HEK293T (cell line): ENCODE measurements around the gene DHRSX.

ENCODE experiments used
- CTCF ChIA-PET: fragments of 350-600 bp; formaldehyde crosslinking; extraction: SDS; loops from one replicate; lab custom pipeline; 2021; ENCODE audit warnings: antibody characterized with exemption, inconsistent platforms; lab: Yijun Ruan, JAX
- POLR2A ChIA-PET: fragments of 350-600 bp; formaldehyde crosslinking; extraction: SDS; loops from one replicate; lab custom pipeline; 2020; ENCODE audit warnings: antibody characterized with exemption, inconsistent platforms; lab: Yijun Ruan, JAX
- DNase-seq: peaks from one replicate; pipeline ENCODE4 v3.0.0; 2012; ENCODE audit warnings: mixed read lengths; ENCODE audit errors: extremely low spot score
- ARNT ChIP-seq: fragments of 450-650 bp; IDR thresholded peaks from 2 replicates; pipeline ENCODE4 v1.6.1; 2017; ENCODE audit warnings: mild to moderate bottlenecking
- BHLHE40 ChIP-seq: fragments of 450-650 bp; IDR thresholded peaks from 2 replicates; pipeline ENCODE4 v1.6.1; 2016; ENCODE audit warnings: mild to moderate bottlenecking, moderate library complexity, borderline replicate concordance
- CTBP1 ChIP-seq: fragments of 450-650 bp; IDR thresholded peaks from 2 replicates; pipeline ENCODE4 v1.6.1; 2016; ENCODE audit warnings: borderline replicate concordance
- ELF4 ChIP-seq: fragments of 450-650 bp; IDR thresholded peaks from 2 replicates; pipeline ENCODE4 v1.6.1; 2017; ENCODE audit warnings: antibody characterized with exemption
- FOXA1 ChIP-seq: fragments of 450-650 bp; IDR thresholded peaks from 2 replicates; pipeline ENCODE4 v1.6.1; 2016; ENCODE audit warnings: mild to moderate bottlenecking
- FOXK2 ChIP-seq: fragments of 450-650 bp; IDR thresholded peaks from 2 replicates; pipeline ENCODE4 v1.6.1; 2016; ENCODE audit warnings: mild to moderate bottlenecking
- FOXM1 ChIP-seq: fragments of 450-650 bp; IDR thresholded peaks from 2 replicates; pipeline ENCODE4 v1.6.1; 2017; ENCODE audit warnings: mild to moderate bottlenecking, borderline replicate concordance
- HDGF ChIP-seq: fragments of 450-650 bp; IDR thresholded peaks from 2 replicates; pipeline ENCODE4 v1.6.1; 2017; ENCODE audit warnings: antibody characterized with exemption, borderline replicate concordance
- L3MBTL2 ChIP-seq: fragments of 450-650 bp; conservative IDR thresholded peaks from 2 replicates; pipeline ENCODE4 v1.6.1; 2016; ENCODE audit warnings: mild to moderate bottlenecking
- LEF1 ChIP-seq: fragments of 450-650 bp; IDR thresholded peaks from 2 replicates; pipeline ENCODE4 v1.6.1; 2017; ENCODE audit warnings: mild to moderate bottlenecking, borderline replicate concordance
- NFRKB ChIP-seq: fragments of 450-650 bp; IDR thresholded peaks from 2 replicates; pipeline ENCODE4 v1.6.1; 2016; ENCODE audit warnings: mild to moderate bottlenecking, moderate library complexity
- SP1 ChIP-seq: fragments of 450-650 bp; IDR thresholded peaks from 2 replicates; pipeline ENCODE4 v1.6.1; 2017
- SUZ12 ChIP-seq: fragments of 450-650 bp; IDR thresholded peaks from 2 replicates; pipeline ENCODE4 v1.6.1; 2016; ENCODE audit warnings: mild to moderate bottlenecking
- TARDBP ChIP-seq: fragments of 450-650 bp; IDR thresholded peaks from 2 replicates; pipeline ENCODE4 v1.6.1; 2016
- ZNF384 ChIP-seq: fragments of 450-650 bp; IDR thresholded peaks from 2 replicates; pipeline ENCODE4 v1.6.1; 2016
- TF ChIP-seq, protein P1 (sequence below): fragments of 450-650 bp; IDR thresholded peaks from 2 replicates; pipeline ENCODE4 v1.6.1; 2016

The DHRSX gene

DNA sequence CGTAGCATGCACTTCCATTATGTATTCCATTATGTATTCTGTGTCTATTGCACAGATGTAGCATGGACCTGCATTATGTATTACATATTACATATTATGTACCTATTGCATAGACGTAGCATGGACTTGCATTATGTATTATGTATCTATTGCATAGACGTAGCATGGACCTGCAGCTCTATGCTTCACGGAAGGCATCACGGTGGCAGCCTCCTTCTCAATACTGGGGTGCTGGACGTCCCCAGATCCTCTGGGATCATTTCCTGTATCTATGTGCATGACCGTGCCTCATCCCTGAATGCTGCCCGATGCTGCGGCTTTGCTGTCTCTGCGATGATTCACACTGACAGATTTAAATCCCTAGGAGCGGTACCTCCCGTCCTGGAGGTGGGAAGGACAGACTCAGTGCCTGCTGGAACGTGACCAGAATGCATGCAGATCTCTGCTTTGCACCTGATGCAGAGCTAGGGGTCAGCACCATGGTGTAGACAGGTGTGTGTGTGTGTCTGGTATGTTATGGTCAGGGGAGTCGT lies 317.5 kb downstream of the DHRSX start:
- ChIA-PET CTCF (no interaction called here), POLR2A (no interaction called here)
- DNase-seq: no peak
- TF ChIP-seq FOXA1 (no peak), CTBP1 (no peak), ZNF384 (no peak), NFRKB (no peak), LEF1 (no peak), SUZ12 (no peak)
- TF ChIP-seq, protein P1, sequence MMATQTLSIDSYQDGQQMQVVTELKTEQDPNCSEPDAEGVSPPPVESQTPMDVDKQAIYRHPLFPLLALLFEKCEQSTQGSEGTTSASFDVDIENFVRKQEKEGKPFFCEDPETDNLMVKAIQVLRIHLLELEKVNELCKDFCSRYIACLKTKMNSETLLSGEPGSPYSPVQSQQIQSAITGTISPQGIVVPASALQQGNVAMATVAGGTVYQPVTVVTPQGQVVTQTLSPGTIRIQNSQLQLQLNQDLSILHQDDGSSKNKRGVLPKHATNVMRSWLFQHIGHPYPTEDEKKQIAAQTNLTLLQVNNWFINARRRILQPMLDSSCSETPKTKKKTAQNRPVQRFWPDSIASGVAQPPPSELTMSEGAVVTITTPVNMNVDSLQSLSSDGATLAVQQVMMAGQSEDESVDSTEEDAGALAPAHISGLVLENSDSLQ: no peak

- no peak for DNase-seq
- CTCF ChIA-PET: no interaction called here
- TF ChIP-seq CTBP1: no peak
- no peak for TF ChIP-seq TARDBP
- TF ChIP-seq ARNT: no peak
- TF ChIP-seq HDGF: no peak
- no peak for TF ChIP-seq NFRKB
- TF ChIP-seq FOXA1: no peak
- TF ChIP-seq BHLHE40: no peak
- TF ChIP-seq ZNF384: no peak
- no peak for TF ChIP-seq FOXM1
- TF ChIP-seq LEF1: no peak
- TF ChIP-seq, protein P1: no peak
- TF ChIP-seq ELF4: no peak
- TF ChIP-seq L3MBTL2: no peak
- TF ChIP-seq FOXK2: no peak
- no peak for TF ChIP-seq SP1
- no peak for TF ChIP-seq SUZ12
- POLR2A ChIA-PET: no interaction called here
Measured at GRCh38 chrX:2177541-2177940, 323.2 kb downstream of the DHRSX start.

DNA sequence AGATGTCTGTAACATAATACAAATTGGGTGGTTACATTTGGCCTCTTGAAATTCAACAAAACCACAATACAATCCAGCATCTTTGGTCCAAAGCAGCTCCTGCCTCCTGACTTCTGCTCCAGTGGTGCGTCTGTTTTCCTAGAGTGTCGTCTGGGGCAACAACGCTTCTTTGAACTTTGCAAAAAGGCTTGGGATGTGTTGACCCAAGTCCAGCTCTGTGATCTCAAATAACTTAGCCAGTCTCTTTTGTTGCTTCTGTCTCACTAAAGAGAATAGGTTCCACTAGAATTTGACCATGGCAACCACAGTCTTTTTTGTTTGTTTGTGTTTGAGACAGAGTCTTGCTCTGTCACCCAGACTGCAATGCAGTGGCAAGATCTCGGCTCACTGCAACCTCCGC lies 324.0 kb downstream of the DHRSX start:
- ChIA-PET CTCF (no interaction called here), POLR2A (no interaction called here)

DNA sequence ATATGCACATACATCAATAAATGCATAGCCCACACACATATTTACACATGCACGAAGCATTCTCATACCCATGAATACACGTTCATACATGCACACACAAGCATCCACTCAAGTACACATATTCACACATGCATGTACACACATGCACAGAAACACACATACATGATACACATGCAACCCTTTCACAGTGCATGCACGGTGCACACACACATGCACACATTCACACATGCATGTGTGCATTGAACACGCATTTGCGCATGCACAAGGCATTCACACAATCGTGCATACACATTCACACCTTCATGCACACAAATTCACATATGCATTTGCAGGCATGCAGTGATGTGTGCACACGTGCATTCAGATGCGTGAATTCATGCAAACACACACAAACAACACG lies 324.5 kb downstream of the DHRSX start:
- no peak for TF ChIP-seq LEF1
- no peak for TF ChIP-seq NFRKB
- TF ChIP-seq SP1: no peak
- TF ChIP-seq ELF4: no peak
- TF ChIP-seq FOXK2: no peak
- TF ChIP-seq SUZ12: no peak
- TF ChIP-seq FOXM1: no peak
- no peak for TF ChIP-seq CTBP1
- no peak for TF ChIP-seq L3MBTL2
- no peak for TF ChIP-seq TARDBP
- TF ChIP-seq ARNT: no peak
- TF ChIP-seq ZNF384: no peak
- ChIA-PET CTCF (no interaction called here), POLR2A (no interaction called here)
- DNase-seq: no peak

More for the DNA sequence above, 324.0 kb downstream of the DHRSX start:
- TF ChIP-seq SUZ12 (no peak), FOXK2 (no peak), ARNT (no peak), ZNF384 (no peak), BHLHE40 (no peak), CTBP1 (no peak), NFRKB (no peak), LEF1 (no peak), SP1 (no peak), FOXM1 (no peak), ELF4 (no peak), HDGF (no peak), L3MBTL2 (no peak), TARDBP (no peak), FOXA1 (no peak)
- TF ChIP-seq, protein P1: no peak
- DNase-seq: no peak

GRCh38 chrX:2172359-2172758 lies 328.4 kb downstream of the DHRSX start:
- POLR2A ChIA-PET: no interaction called here
- no peak for TF ChIP-seq LEF1
- CTCF ChIA-PET: no interaction called here
- no peak for DNase-seq
